ENCODE measurements around the gene OPCML.

The OPCML gene

DNA sequence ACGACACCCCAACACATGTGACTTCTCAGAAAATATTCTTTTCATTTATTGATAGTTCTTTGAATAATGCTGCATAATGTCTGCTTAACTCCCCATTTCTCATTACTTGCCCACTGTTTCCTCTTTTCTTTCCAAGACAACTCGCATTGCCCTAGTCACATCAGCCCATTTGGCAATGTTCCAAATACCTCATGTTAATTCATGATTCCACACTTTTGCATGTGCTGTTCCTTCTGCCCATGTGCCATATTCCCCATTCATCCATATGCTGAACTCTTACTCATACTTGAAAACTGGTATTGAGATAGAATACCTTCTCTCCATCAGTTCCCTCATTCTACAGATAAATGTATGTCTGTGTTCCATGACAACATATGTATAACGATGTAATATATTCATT lies 993.7 kb downstream of the OPCML start:
- in situ Hi-C loops (cut with HindIII; ENCODE audit: low pct_unique_long_range_greater_than_20kb, low sequenced_read_pairs): no loop called here

DNA sequence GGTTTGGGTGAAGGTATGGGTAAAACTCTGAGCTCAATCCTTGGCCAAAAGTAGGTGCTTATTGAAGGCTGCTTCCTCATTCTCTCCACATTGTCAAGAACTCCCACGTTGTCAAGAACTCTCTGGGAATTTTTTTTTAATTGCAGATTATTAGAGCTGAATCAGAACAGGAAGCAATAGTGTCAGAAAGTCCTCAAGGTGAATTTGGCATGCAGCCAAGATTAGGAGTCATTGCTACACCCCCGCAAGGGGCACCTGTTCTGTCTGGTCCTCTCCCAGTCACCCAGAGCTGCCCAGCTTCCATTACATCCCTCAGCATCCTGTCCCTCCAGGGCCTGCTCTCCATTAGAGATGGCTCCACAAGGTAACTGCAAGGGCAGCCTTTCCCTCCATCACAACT lies 996.5 kb downstream of the OPCML start:
- no peak for TF ChIP-seq JUND (IDR thresholded peaks at IDR 0.05; ENCODE audit: low read depth)
- DNase-seq (ENCODE audit: low read depth in 1 of 2, low spot score in 1 of 2): no peak
- in situ Hi-C loops (cut with HindIII; ENCODE audit: low pct_unique_long_range_greater_than_20kb, low sequenced_read_pairs): no loop called here

More for the DNA sequence above, 993.7 kb downstream of the OPCML start:
- TF ChIP-seq JUND (IDR thresholded peaks at IDR 0.05; ENCODE audit: low read depth): no peak
- DNase-seq (ENCODE audit: low read depth in 1 of 2, low spot score in 1 of 2): no peak

DNA sequence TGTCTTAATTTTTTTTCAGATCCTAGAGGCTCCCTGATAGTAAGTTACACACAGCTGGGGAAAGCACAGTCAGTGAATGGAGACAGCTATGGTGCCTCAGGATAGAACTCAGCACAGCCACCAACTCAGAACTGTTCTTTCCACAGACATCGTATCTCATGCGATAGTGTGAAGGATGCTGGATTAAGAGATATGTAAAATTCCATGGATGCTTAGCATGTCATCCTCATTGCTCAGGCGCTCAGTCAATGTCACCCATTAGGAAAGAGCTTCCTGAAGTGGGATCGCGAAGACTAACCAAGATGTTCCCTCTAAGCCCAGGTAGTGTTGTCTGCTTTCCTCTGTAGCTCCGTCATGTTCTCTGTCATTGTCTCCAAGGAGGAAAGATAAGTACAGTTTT lies 1000.4 kb downstream of the OPCML start:
- DNase-seq (ENCODE audit: low read depth in 1 of 2, low spot score in 1 of 2): no peak
- no peak for TF ChIP-seq JUND (IDR thresholded peaks at IDR 0.05; ENCODE audit: low read depth)
- in situ Hi-C loops (cut with HindIII; ENCODE audit: low pct_unique_long_range_greater_than_20kb, low sequenced_read_pairs): no loop called here

DNA sequence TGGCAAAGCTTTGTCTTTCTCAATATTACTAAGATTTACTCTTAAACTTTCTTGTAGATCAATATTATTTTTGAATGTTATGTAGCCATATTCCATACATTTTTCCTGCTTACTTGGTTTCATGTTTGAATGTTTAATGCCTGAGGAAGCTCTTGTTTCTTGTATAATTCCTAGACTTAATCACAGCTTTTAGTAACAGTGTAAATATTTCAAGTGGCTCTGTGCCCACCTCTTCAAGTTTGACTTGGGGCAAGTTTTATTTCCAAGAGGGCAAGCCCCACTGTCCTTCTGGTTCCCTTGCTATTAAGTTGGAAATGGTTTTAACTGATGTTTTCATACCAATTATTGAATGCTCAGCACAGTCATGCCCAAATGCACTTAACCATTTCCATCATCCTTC lies 1004.1 kb downstream of the OPCML start:
- in situ Hi-C loops (cut with HindIII; ENCODE audit: low pct_unique_long_range_greater_than_20kb, low sequenced_read_pairs): no loop called here
- TF ChIP-seq JUND (IDR thresholded peaks at IDR 0.05; ENCODE audit: low read depth): no peak
- DNase-seq (ENCODE audit: low read depth in 1 of 2, low spot score in 1 of 2): no peak

DNA sequence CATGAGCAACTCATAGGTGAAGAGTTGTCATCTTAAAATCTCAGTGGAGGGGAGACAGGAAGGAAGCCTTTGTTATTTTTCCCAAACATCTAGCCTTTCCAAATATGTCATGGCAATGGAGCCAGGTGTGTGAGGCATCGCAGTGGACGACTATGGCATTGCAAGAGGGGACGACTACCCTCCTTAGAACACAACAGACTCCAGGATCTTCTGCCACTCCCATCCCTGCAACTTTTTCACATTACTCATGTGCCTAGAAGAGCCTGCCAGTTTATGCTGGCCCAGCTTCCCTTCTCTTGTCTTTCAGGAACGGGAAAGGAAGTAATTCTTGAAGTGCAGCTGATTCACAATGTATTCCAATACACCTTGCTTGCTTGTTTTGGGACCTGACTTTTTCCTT lies 1008.4 kb downstream of the OPCML start:
- no peak for TF ChIP-seq JUND (IDR thresholded peaks at IDR 0.05; ENCODE audit: low read depth)
- DNase-seq (ENCODE audit: low read depth in 1 of 2, low spot score in 1 of 2): no peak
- in situ Hi-C loops (cut with HindIII; ENCODE audit: low pct_unique_long_range_greater_than_20kb, low sequenced_read_pairs): no loop called here

DNA sequence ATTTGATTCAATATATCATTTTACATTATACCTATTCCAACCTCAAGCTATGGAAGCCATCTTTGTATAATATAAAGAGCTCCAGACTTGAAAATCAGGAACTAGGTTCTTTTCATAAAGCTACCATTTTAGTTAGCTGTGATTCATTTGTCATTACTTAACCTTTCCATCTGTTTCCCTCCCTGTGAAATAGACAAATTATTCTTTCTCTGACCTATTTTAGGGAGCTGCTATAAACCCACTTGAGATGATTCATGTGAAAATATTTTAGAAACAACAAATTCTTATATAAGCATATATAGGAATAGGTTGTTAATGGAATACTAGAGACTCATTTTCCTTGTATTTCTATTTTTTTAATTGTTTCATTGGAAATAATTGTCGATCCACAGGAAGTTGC lies 1012.1 kb downstream of the OPCML start:
- in situ Hi-C loops (cut with HindIII; ENCODE audit: low pct_unique_long_range_greater_than_20kb, low sequenced_read_pairs): no loop called here
- DNase-seq (ENCODE audit: low read depth in 1 of 2, low spot score in 1 of 2): no peak
- no peak for TF ChIP-seq JUND (IDR thresholded peaks at IDR 0.05; ENCODE audit: low read depth)

DNA sequence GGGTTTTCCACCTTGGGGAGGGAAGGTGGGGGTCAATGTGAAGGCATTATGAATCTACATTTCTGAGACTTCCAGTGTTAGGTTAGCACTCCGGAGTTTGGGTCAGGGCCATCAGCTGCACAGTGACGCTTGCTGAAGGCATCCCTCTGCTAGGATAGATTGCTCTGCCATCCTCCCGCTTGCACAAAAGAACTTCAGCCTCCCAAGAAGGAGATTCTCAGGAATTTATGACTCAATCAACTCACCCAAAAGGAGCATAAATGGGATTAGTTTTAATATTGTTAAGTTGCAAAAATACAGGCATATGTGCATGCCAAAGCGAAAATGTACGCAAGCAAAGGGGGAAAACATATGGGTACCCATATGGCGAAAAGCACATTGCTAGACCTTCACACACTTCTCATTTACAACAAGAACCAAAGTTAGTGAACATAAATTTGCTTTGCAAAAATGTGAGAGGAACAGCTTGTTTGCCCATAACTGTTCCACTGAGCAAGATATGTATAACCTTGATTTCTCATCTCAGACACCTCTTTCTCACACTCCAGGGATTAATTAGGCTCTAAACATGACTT lies 1013.0 kb downstream of the OPCML start:
- no peak for DNase-seq (ENCODE audit: low read depth in 1 of 2, low spot score in 1 of 2)
- in situ Hi-C loops (cut with HindIII; ENCODE audit: low pct_unique_long_range_greater_than_20kb, low sequenced_read_pairs): no loop called here
- TF ChIP-seq JUND (IDR thresholded peaks at IDR 0.05; ENCODE audit: low read depth): no peak

DNA sequence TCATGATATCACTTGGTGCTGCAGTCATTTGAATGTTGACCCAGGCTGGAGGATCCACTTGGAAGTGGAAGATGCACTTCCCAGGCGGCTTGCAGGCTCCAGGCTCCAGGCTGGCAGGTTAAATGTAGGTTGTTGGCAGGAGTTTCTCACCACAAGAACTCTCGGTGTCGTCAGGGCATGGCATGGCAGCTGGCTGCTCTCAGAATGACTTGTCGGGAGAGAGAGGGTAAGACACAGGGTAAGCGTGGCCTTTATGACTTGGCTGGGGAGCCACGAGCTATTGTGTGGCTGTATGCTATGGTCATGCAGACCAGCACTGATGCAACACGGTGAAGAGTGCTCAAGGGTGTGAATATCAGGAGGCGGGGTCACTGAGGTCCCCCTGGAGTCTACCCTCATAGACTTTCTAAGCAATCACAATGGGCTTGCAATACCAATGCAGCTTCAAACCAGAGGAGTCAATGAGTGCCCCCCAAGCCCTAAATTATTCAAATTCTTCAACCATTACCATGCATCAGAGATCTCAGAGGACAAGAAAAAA lies 1027.7 kb downstream of the OPCML start:
- no peak for TF ChIP-seq JUND (IDR thresholded peaks at IDR 0.05; ENCODE audit: low read depth)
- no peak for DNase-seq (ENCODE audit: low read depth in 1 of 2, low spot score in 1 of 2)
- in situ Hi-C loops (cut with HindIII; ENCODE audit: low pct_unique_long_range_greater_than_20kb, low sequenced_read_pairs): no loop called here

DNA sequence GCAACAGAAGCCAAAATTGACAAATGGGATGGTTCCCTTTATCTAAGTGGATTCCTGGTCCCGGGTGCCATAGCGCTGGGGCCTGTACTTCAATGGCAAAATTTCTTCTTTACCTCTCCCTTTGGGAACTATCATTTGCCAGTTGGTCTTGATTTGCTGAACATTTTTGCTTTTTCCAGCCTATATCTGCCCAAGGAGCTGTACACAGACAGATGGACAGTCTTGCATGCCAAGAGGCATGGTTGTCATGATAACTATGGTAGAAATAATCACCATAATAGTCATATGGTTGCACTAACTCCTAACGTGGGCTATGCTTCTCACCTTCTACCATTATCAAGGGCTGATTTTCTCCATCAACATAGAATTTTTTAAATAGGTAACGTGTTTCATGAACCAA lies 1030.9 kb downstream of the OPCML start:
- in situ Hi-C loops (cut with HindIII; ENCODE audit: low pct_unique_long_range_greater_than_20kb, low sequenced_read_pairs): no loop called here
- no peak for DNase-seq (ENCODE audit: low read depth in 1 of 2, low spot score in 1 of 2)
- TF ChIP-seq JUND (IDR thresholded peaks at IDR 0.05; ENCODE audit: low read depth): no peak

DNA sequence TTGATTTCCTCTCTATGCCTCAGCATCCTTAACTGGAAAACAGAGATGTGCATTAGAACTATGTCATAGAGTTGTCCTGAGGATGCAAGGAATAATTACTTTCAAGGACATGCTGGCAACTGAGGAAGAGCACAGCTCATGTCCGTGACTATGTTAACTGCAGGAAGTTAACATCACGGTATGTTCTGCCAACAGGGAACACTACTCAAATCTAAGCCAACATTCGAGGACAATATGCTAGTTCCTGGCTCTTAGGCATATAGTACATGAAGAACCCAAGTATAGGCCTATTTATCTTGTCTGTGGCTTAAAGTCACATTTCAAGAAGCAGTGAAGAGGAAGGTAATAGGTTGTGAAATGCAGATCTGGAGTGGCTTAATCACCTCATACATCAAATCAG lies 1032.6 kb downstream of the OPCML start:
- in situ Hi-C loops (cut with HindIII; ENCODE audit: low pct_unique_long_range_greater_than_20kb, low sequenced_read_pairs): no loop called here
- no peak for DNase-seq (ENCODE audit: low read depth in 1 of 2, low spot score in 1 of 2)
- TF ChIP-seq JUND (IDR thresholded peaks at IDR 0.05; ENCODE audit: low read depth): no peak

DNA sequence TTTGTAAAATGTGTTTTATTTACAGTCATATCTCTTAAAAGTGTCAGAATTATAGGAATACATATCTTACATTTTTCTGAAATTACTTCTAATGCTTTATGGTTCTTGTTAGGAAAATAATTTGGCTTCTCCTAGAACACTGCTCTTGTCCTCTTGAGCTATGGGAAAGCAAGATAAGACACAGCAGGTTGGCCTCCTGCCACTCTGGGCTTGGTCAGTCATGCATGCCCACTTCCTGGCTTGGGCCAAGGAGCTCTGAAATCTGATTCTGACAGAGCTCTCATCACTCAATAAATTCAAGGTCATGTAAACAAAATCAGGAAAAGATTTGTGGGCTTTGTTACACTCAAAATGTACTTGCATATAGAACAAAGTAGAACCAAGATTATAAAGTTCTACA lies 1036.0 kb downstream of the OPCML start:
- DNase-seq (ENCODE audit: low read depth in 1 of 2, low spot score in 1 of 2): no peak
- in situ Hi-C loops (cut with HindIII; ENCODE audit: low pct_unique_long_range_greater_than_20kb, low sequenced_read_pairs): no loop called here
- no peak for TF ChIP-seq JUND (IDR thresholded peaks at IDR 0.05; ENCODE audit: low read depth)

DNA sequence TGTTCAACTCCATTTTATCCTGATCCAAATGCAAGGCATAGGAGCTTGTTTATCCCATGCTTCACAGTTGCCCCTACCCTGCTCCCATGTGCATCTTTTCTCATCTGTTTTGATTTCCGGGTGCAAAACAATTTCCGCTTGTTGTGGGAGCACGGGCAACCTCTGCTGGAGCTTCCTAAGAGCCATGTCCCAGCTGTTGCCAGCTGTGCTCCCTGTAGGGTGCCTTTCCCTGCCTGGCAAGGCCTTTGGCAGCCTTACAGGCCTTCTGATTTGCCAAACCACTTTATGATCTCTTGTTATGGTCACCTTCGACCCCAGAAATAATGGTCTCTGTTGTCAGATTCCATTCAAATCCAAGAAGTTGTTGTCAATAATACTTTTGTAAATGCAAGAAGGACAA lies 1038.5 kb downstream of the OPCML start:
- DNase-seq (ENCODE audit: low read depth in 1 of 2, low spot score in 1 of 2): no peak
- no peak for TF ChIP-seq JUND (IDR thresholded peaks at IDR 0.05; ENCODE audit: low read depth)
- in situ Hi-C loops (cut with HindIII; ENCODE audit: low pct_unique_long_range_greater_than_20kb, low sequenced_read_pairs): no loop called here

DNA sequence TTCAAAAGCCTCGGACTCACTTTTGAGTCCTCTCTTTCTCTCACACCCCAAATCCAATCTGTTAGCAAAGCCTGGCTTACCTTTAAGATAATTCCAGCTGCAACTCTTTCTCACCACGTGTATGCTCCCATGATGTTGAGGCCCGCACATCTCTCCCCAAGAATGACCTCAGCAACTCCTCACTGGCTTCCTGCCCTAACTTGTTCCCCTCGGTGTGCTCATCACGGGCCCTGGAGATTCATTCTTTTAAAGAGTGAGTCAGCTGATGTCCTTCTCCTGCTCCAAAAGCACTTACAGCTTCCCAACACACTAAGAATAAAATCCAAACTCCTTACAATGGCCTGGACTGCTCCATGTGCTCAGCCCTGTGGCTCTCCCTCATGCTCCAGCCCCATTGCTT lies 1041.3 kb downstream of the OPCML start:
- no peak for DNase-seq (ENCODE audit: low read depth in 1 of 2, low spot score in 1 of 2)
- no peak for TF ChIP-seq JUND (IDR thresholded peaks at IDR 0.05; ENCODE audit: low read depth)
- in situ Hi-C loops (cut with HindIII; ENCODE audit: low pct_unique_long_range_greater_than_20kb, low sequenced_read_pairs): no loop called here

DNA sequence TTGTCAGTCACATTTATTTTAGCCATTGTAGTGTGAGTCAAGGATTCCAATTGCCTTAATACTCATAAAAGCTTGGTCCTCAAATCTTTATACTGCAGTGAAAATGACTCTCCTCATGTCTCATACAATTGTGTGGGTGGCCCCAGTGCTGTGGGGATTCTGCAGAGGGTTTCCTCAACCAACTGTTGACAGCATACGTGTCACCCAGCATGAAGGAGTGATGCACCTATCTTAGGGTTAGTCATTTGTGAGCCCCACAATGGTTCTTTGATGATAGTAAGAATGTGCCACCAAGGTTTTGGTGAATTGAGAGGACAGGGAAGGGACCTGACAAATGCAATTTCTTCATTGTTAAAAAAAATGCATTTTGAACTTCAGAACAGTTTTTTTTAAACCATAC lies 1046.2 kb downstream of the OPCML start:
- no peak for TF ChIP-seq JUND (IDR thresholded peaks at IDR 0.05; ENCODE audit: low read depth)
- no peak for DNase-seq (ENCODE audit: low read depth in 1 of 2, low spot score in 1 of 2)
- in situ Hi-C loops (cut with HindIII; ENCODE audit: low pct_unique_long_range_greater_than_20kb, low sequenced_read_pairs): no loop called here
